Effector CD8-positive, alpha-beta T cell (primary cell): ENCODE results near the gene RNF130.
"Not testable (repeated sequence)": the region's sequence is repeated elsewhere in the genome, so short reads cannot be mapped to it uniquely, and the experiment has no call there.

Experiments used
- DNase-seq: peaks from one replicate; lab custom pipeline; 2025; lab: John Stamatoyannopoulos, UW

The RNF130 gene

DNA sequence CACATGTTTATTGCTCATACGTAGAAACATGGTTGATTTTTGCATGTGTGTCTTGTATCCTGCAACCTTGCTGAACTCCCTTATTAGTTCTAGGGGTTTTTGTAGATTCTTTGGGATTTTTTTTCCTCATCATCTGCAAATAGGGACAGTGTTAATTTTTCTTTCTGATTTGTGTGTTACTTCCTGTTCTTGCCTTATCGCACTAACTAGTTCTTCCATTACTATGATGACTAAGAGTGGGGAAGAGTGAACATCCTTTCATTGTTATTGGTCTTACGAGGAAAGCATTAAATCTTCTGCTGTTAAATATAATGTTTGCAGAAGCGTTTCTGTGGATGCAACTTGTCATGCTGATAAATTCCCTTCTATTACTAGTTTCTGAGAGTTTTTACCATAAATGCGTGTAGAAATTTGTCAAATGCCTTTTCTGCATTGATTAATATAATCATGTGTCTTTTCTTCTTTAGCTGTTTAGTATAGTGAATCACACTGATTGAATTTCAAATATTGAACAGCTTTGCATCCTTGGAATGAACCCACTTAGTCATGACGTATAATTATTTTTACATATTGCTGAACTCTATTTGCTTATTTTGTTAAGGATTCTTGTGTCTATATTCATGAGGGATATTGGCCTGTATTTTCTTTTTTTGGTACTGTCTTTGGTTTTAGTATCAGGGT, 32.1 kb upstream of the RNF130 start:
- no peak for DNase-seq

DNA sequence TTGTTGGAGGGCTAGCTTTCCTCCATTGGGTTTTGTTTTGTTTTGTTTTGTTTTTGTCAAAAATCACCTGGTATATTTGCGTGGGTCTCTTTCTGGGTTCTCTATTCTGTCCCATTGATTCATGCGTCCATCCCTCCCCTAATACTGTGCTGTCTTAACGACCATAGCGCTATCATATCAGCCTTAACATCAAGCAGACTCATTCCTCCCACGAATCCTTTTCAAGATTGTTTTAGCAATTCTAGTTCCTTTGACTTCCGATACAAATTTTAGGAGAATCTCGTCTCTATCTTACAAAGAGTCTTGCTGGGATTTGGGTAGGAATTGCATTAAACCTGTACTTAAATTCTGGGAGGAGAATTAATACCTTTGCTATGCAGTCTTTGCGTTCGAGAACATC, 31.1 kb upstream of the RNF130 start:
- no peak for DNase-seq

DNA sequence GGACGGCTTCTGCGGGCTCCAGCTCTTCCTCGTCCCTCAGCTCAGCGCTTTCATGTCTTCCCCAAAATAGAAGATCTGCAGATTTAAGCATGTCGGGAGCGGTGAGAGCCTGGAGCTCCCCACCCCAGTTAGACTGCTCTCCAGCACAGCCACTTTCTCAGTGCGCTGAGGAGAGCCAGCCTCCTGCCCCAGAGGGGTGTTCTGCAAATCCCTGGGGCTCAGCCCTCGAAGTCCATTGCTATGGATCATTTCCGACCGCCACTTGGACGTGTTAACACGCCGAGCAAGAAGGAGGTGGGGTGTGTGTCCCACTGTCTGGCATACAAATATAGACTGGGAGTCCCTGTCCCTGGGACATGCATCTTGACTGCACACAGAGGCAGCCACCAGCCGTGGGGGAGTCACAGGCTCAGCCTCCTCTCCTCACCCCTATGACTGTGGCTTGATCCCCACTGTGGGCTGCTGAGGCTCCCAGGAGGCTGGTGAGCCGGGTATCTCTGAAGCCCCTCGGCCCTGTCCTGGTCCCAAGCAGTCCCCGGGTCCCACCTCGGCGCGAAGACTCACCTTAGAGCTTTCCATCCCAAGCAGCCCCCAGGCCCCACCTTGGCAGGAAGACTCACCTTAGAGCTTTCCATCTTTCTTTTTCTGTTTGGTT, 30.0 kb upstream of the RNF130 start:
- no peak for DNase-seq

DNA sequence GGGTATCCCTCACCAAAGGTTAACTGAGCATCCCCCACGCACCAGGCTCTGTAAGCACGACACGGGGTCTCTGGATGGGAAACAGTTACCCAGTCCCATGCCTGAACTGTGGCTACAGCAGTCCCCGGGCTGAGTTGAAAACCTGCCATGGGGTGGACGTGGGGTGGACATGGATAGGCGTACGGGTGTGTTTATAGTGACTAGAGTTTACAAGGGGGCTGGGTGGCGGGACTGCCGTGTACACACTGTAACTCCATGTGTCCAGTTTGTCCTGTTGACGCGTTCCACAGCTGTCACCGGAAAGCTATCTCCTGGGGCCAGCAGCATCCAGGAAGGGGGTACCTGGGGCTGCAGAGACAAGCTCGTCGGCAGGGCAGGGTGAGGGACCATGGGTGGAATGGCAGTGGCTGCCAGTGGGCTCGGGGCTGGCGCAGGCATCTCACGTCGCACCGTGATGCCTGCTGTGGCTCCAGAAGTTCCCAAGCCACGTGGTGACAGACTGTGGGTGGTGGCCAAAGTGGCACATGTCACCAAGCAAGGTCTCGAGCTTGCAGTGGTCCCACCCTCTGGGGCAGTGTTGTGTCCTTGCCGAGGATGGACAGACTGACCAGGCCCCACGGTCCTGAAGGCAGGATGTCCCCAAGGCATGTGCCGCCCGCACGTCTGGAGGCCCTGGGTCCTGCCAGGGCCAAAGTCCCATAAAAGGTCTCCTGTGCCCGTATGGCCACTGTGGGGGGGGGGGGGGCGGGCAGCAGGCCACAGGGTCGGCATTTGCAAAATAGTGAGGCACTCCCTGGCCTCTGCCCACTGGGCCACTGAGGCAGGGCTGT, 29.3 kb upstream of the RNF130 start:
- DNase-seq: no peak

DNA sequence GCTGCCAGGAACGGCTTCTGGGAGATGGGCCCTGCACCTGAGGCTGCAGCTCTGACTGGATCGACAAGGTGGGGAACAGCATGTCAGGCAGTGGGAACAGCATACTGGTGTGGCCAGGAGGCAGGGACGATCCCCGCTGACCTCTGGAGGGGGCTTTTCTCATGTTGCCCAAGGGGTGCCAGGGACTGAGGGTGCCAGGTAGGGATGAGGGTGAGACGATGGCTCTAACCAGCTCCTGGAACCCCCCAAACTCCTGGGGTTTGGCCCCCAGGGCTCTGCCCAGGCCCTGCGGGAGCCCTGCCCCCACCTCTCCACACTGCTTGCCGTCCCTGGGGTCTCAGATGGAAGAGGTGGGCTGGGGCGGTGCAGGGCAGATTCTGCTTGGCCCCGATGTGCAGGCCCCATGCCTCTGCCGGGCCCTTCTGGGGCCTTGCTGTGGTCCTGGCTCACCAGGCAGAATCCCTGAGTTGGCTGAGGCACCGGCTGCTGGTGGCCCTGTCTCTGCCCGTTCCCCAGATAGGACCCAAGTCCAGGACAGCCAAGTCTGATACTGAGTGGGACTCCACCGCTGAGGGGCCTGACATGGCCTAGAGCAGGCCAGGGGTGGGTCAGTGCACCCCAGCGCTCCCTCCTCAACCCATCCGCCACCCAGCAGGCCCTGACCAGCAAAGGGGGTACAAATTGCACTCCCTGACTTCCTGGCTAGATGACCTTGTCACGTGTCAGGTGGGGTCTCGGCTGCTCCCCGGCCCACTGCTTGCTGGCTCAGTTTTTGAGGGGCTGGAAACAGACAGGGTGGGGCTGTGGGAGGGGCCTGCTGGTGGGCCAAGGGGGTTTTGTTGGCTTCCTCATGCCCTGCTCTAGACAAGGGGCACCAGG, 28.4 kb upstream of the RNF130 start:
- DNase-seq: no peak

DNA sequence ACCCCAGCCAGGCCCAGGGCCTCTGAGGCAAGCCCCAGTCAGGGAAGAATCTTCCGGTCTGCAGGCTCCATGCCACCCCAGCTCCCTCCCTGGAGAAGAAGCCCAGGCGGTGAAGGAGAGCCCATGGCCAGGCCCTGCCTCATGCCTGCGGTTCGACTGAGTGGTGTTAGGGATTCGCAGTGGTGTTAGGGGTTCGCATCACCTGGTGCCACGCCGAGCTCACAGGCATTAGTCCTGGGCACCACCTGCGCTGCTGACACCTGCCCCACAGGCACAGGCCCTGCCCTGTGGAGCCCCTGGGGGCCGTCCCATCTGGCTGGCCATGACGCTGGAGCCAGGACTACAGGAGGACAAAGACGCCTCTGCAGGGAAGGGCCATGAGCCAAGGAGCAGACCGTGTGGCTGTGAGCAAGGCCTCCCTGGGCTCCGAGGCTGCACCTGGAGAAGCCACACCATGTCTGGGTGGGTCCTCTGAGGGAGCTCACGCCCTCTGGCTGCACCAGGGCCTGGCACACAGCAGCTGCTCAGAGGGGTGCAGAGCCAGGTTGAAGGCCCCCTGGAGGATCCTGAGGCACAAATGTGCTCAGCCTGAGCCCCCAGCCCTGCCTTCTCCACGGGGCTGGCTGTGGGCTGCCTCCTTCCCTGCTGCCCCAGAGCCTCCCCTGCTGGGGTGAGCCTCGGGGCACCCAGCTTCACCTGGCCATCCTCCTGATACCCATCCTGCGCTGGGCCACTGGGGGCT, 27.6 kb upstream of the RNF130 start:
- DNase-seq: no peak

DNA sequence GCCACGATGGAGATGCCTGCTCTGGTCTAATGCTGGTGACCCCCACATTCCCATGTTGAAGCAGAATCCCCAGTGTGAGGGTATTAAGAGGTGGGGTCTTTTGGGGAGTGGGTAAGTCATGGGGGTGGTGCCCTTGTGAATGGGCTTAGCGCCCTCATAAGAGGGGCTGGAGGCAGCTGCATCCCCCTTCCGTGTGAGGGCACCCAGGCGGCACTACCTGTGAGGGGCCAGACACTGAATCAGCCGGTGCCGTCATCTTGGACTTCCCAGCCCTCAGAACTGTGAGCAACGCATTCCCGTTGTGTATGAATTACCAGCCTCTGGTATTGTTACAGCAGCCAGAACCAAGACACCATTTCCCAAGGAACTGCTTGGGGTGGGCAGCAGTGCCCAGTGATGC, 27.0 kb upstream of the RNF130 start:
- no peak for DNase-seq

DNA sequence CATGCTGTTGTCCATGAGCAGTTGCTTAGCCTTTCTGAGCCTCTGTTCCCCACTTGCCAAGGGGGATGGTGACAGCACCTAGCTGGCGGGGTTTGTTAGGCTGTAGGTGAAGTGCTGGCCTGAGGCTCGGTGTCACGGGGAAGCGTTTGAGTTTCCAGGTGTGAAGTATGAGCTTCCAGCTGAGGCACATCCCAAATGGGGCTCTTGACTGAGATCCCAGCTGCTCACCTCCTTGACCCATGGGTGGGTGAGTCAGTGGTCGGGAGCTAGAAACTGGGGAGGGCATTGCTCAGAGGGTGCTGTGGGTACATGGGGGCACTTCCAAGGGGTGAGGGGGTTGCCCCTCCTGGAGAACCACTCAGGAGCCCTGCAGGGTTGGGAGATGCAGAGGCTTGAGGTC, 26.4 kb upstream of the RNF130 start:
- DNase-seq: no peak

DNA sequence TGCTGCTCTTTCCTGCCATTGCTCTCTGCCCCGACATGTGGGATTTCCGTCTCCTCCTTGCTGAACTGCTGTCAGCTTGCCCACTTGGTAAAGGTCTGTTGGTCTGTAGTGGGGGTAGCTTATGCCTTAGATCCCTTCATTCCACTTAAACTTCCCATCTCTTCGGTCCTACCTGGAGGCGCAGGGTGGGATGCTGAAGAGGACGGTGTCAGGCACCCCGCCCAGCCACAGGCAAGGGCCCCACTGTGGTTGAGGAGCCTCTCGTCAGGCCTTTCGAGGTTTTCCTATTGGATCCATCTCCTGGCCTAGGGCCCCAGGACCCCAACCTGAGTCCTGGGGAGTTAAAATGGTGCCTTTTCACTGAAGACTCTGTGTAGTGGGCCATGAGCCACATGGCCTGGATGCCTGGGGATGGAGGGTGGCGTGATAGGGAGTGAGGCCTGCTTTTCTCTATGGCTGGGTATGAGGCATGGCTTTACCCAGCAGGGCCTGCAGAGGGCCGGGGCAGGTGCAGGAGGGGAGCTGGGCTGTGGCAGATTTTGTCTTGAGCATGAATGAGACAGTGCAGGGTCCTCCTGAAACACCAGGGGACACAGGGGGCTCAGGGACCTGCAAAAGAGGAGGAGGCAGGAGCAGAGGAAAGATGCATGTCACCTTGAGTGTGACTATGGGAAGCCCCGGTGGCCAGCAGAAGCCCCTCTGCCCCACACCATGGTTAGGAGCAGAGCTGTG, 25.8 kb upstream of the RNF130 start:
- no peak for DNase-seq

DNA sequence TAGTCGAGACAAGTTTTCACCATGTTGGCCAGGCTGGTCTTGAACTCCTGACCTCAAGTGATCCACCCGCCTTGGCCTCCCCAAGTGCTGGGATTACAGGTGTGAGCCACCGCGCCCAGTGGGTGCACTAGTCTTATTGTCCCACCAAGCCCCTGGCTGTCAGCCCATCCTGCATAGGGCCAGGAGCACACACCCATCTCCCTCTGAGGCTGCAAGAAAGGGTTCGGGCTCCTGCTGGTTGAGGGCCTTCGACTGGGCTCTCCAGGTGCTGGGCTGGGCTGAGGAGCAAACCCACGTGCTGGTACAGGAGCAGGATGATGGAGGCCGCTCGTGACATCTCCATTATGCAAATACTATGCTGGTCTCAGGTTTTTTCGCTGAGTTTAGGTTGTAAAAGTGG, 25.1 kb upstream of the RNF130 start:
- DNase-seq: no peak

DNA sequence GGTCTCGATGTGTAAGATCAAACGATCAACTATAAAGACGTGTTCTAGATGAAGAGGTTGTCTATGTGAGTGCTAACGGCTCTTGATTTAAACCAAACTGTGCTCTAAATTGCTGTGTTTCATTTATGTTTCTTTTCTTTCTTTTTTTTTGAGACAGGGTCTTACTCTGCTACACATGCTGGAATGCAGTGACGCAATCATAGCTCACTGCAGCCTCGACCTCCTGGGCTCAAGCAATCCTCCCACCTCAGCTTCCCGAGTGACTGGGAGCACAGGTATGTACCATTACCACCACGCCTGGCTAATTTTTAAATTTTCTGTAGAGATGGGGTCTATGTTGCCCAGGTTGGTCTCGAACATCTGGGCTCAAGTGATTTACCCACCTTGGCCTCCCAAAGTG, 24.0 kb upstream of the RNF130 start:
- no peak for DNase-seq

DNA sequence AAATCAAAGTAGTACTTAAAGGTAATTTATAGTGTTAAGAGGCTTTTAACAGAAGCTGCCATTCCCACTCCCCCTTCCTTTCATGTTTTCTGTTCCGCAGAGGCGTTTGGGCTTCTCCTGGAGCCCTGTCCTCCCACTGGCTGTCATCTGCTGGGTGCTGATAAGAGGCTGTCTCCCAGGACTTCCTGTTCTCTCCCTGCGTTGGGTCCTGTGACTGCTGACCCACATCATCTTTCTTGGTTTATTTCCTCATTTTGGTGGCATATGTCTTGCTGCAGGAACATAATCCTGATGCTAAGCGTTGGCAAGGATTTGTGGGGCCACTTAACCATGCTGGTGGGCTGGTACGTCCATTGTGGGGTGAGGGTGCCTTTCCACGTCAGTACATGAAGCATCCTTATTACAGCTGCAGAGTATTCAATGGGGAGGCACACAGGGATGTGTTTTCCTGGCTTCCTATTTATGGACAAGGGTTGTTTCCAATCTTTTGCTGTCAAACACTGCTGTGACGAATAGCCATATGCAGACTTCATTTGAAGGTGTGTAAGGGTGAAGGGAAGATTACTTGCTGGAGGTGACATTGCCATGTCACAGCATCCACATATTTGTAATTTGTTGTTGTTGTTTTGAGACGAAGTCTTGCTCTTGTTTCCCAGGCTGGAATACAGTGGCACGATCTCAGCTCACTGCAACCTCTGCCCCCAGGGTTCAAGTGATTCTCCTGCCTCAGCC, 22.3 kb upstream of the RNF130 start:
- no peak for DNase-seq

DNA sequence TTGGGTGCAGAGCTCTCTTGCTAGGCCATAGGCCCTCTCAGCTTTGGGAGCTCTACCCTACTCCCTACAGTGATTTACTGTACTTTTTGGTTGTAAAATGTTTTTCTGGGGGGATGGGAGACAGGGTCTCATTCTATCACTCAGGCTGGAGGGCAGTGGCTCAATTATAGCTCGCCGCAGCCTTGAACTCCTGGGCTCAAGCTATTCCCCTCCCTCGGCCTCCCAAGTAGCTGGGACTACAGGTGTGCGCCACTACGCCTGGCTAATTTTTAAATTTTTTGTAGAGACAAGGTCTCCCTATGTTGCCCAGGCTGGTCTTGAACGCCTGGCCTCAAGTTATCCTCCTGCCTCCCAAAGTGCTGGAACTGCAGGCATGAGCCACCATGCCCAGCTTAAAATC, 21.7 kb upstream of the RNF130 start:
- no peak for DNase-seq

DNA sequence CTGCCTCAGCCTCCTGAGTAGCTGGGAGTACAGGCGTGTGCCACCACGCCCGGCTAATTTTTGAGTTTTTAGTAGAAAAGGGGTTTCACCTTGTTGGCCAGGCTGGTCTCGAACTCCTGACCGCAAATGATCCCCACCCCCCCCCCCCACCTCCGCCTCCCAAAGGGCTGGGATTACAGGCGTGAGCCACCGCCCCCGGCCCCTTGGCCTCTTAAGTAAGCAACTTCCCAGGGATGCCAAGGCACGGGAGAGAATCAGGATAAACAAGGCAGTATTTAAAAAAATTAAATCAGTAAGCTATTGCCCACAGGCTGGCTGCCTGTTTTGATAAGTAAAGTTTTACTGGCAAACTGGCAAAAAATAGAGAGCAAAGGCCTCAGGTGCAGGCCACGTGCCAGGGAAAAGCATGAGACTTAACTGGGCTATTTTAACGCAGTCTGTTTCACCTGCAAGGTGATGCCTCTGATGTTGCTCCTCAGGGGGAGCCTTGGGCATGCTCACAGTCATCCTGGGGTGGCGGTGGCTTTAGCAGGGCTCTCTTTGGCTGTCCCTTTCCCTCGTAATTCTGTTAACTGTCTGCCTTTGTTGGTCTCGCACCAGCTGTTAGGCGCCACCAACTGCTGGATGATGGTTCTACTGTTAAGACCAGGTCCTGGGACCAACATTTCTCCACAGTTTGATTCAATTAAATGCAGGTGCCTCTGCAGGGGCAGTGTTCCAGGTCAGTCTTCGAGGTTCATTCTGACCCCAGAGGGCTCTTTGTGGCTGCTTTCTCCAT, 19.4 kb upstream of the RNF130 start:
- DNase-seq: no peak

DNA sequence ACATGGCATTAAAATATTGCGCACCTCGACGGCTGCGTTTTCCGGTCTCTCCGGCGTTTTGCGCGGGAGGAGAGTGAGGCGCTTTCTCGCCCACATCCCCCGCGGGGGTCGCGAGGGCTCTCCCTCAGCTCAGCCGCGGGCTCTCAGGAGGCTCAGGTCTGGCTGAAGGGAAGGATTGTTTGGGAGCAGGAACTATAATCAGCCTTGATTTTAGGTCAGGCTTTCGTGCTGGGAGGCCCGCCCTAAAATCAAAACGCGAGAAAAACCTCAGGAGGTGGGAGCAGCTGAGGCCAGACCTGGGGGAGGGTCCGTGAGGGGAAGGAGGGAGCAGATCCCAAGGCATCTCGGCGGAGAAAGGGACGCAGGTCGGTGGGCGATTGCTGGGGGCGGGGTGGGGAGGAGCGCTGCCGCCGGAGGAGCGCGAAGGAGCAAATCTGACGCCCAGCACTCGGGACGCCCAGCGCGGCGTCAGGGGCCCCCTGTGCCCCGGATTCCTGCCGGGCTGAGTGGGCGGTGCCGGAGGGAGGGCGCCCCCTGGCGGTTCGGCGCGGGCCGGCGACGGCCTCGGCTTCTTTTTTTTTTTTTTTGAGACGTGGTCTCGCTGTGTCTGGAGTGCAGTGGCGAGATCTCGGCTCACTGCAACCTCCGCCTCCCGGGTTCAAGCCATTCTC, 18.7 kb upstream of the RNF130 start:
- DNase-seq: peak; percentile 75

DNA sequence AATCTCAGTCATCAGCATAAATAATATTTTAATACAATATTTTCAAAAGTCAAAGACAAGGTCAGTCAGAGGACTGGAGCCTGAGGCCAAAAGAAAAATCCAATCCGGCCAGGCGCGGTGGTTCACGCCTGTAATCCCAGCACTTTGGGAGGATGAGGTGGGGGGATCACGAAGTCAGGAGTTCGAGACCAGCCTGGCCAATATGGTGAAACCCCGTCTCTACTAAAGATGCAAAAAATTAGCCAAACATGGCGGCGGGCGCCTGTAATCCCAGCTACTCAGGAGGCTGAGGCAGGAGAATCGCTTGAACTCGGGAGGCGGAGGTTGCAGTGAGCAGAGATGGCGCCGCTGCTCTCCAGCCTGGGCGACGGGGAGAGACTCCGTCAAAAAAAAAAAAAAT, 18.1 kb upstream of the RNF130 start:
- not testable (repeated sequence) for DNase-seq

DNA sequence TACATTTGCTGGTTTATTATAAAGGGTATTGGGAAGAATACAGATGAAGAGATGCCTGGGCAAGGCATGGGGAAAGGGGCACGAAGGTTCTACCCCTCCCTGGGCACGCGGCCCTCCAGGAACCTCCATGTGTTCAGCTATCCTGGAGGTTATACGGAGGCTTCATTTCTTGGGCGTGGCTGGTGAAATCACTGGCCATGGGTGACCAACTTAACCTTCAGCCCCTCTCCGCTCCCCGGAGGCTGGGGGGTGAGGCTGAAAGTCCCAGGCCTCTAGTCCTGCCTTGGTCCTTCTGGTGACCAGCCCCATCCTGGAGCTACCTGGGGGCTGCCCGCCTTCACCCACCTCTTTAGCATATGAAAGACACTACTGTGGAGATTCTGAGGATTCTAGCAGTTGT, 17.0 kb upstream of the RNF130 start:
- no peak for DNase-seq

DNA sequence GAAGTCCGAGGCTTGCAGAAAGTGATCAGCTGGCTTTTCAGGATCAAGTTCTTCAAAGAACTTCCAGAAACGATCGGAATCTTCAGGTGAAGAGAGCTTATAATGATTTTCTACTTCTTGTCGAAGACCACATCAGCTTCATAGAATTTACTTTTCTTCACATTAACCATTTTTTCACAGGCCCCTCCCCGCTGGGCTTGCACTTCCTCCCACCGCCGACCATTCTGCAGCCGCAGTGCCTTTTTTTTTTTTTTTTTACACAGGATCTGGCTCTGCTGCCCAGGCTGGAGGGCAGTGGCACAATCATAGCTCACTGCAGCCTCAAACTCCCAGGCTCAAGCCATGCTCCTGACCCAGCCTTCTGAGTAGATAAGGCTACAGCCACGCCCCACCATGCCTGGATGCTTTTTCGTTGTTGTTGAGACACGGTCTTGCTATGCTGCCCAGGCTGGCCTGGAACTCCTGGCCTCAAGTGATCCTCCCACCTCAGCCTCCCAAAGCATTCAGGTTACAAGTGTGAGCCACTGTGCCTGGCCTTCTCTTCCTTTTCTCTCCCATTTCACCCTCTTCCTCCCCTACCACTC, 15.3 kb upstream of the RNF130 start:
- DNase-seq: no peak
